Left lung (tissue), 10 donors: ENCODE results near the gene MBLAC2. TPM values are rescaled to one million over a fixed set of nuclear protein-coding genes. Genes with fewer than 3 reads are reported as not detected.

Experiments used
- ATAC-seq: fragments of 200-7000 bp; cut with Tn5 transposase; one replicate; pipeline ENCODE4 v1.9.1; 2020; ENCODE audit warnings: moderate library complexity
- DNase-seq, 4 donors: peaks; one replicate each; pipeline ENCODE4 v3.0.0-alpha.2; 2013 to 2020
- H3K27ac ChIP-seq, 2 donors: fragments of 200-600 bp; sonication (generic) in 1 of 2; one replicate each; pipeline versions ENCODE4 v1.5.0 to v1.8.0; 2020 to 2021
- H3K27me3 ChIP-seq, 2 donors: fragments of 200-600 bp; sonication (generic) in 1 of 2; one replicate each; pipeline versions ENCODE4 v1.5.0 to v1.8.0; 2020 to 2021
- H3K36me3 ChIP-seq, 2 donors: fragments of 200-600 bp; sonication (generic) in 1 of 2; one replicate each; pipeline versions ENCODE4 v1.5.0 to v1.8.0; 2020 to 2021
- H3K4me1 ChIP-seq, 2 donors: fragments of 200-600 bp; one replicate each; pipeline ENCODE4 v1.8.0; 2021
- H3K4me3 ChIP-seq, 2 donors: fragments of 200-600 bp; sonication (generic) in 1 of 2; one replicate each; pipeline versions ENCODE4 v1.5.0 to v1.8.0; 2020 to 2021; ENCODE audit warnings: mild to moderate bottlenecking in 1 of 2
- H3K9me3 ChIP-seq, 2 donors: fragments of 200-600 bp; sonication (generic) in 1 of 2; one replicate each; pipeline versions ENCODE4 v1.5.0 to v1.8.0; 2020 to 2021
- CTCF ChIP-seq, 2 donors: fragments of 200-600 bp; sonication (generic) in 1 of 2; IDR thresholded peaks; one replicate each; pipeline versions ENCODE4 v1.5.0 to v1.8.0; 2021; ENCODE audit warnings: antibody characterized with exemption in 2 of 2
- intact Hi-C, 2 donors: fragments of 100-400 bp; cut with DNase I; formaldehyde crosslinking; loops; one replicate each; pipeline versions ENCODE4 v1.11.2 to v1.14.2; 2022
- polyA plus RNA-seq, 6 donors: library from polyadenylated mRNA; unstranded; fragments of 120-200 nt; gene quantifications; one replicate each; pipeline ENCODE4 v1.2.1, GENCODE V29; 2013; ENCODE audit not compliant: insufficient read length in 6 of 6
- total RNA-seq, 2 donors: library from RNA; stranded (reverse); fragmentation: NEBNext Ultra II Directional; extraction: Animal tissue kit (Norgen Biotek cat#: 25700); gene quantifications; one replicate each; pipeline ENCODE4 v1.2.1, GENCODE V29; 2021
- donor health status: DM: no; HTN: yes; CAD: no.
- donor health status: DM: no; HTN: no; CAD: no.

Gene MBLAC2
- total and polyA plus RNA-seq, 8 donors = 3.8 to 10.0 (median 9.0) TPM

GRCh38 chr5:90418214-90418613 lies 56.4 kb downstream of the MBLAC2 start:
- TF ChIP-seq CTCF (IDR thresholded peaks at IDR 0.05) = no peak
- intact Hi-C loops = no loop called here
- no peak for ATAC-seq

GRCh38 chr5:90410178-90410762 lies 64.3 kb downstream of the MBLAC2 start:
- Histone ChIP-seq H3K27me3 (no peaks in the 10 kb centered on the region), H3K27ac (peak overlapping the region; percentile 86 to 94), H3K9me3 (no peaks in the 10 kb centered on the region), H3K4me3 (peak overlapping the region; percentile 42 to 83), H3K4me1 (peaks cover 8 to 18% of the 10 kb centered on the region in 2 donors), H3K36me3 (no peaks in the 10 kb centered on the region)
- intact Hi-C loops = no loop called here
- DNase-seq = no peak
- TF ChIP-seq CTCF (IDR thresholded peaks at IDR 0.05) = no peak
- peak; percentile 1 for ATAC-seq

More at GRCh38 chr5:90418214-90418613, 56.4 kb downstream of the MBLAC2 start:
- Histone ChIP-seq H3K9me3 (no peaks in the 10 kb centered on the region), H3K36me3 (no peaks in the 10 kb centered on the region), H3K27ac (no peak overlapping the region), H3K4me3 (no peak overlapping the region), H3K27me3 (no peaks in the 10 kb centered on the region), H3K4me1 (no peaks in the 10 kb centered on the region)
- DNase-seq = no peak

GRCh38 chr5:90409318-90410177 lies 65.0 kb downstream of the MBLAC2 start, which contains the start of gene CETN3:
CETN3 (minus strand) TSS chr5:90409756; CDS start chr5:90409661, 95 bp downstream.
- H3K4me3 ChIP-seq = peak within 1 kb of the TSS; percentile 69 to 83
- peak within 1 kb of the TSS; percentile 94 for H3K27ac ChIP-seq
- H3K36me3 ChIP-seq = no peaks in the 10 kb centered on the region
- TF ChIP-seq CTCF (IDR thresholded peaks at IDR 0.05) = no peak
- H3K9me3 ChIP-seq = no peaks in the 10 kb centered on the region
- intact Hi-C loops = no loop called here
- peak; percentile 93 to 97 (median 94) for DNase-seq
- no peaks in the 10 kb centered on the region for H3K27me3 ChIP-seq
- H3K4me1 ChIP-seq = peaks cover 8 to 18% of the 10 kb centered on the region in 2 donors
- peak; percentile 96 for ATAC-seq

GRCh38 chr5:90408571-90409317 lies 65.8 kb downstream of the MBLAC2 start:
- intact Hi-C loops = no loop called here
- DNase-seq = peak in 2 of 4 donors; percentile 11 to 50
- TF ChIP-seq CTCF (IDR thresholded peaks at IDR 0.05) = no peak
- Histone ChIP-seq H3K36me3 (peaks cover 0 to 5% of the 10 kb centered on the region in 2 donors), H3K4me1 (peaks cover 8 to 18% of the 10 kb centered on the region in 2 donors), H3K27me3 (no peaks in the 10 kb centered on the region), H3K27ac (peak overlapping the region; percentile 94), H3K4me3 (peak overlapping the region; percentile 69 to 83), H3K9me3 (no peaks in the 10 kb centered on the region)
- ATAC-seq = peak; percentile 2

Other genes with a start within 250 kb of the MBLAC2 start
- gene CETN3, start 65.0 kb downstream of the MBLAC2 start, total RNA-seq = 10 to 100 TPM; 22.1 to 24.8 TPM
- gene CETN3, start 65.0 kb downstream of the MBLAC2 start, polyA plus RNA-seq = 10 to 100 TPM; 77.7 to 93.5 (median 84.6) TPM
- 1 to 10 TPM; 2.0 to 2.6 TPM for gene POLR3G, start 93 bp upstream of the MBLAC2 start, total RNA-seq
- 1 to 10 TPM; 3.4 to 4.5 (median 3.9) TPM for gene POLR3G, start 93 bp upstream of the MBLAC2 start, polyA plus RNA-seq
- gene LYSMD3, start 54.8 kb upstream of the MBLAC2 start, total RNA-seq = 10 to 100 TPM; 24.6 to 28.6 TPM
- 10 to 100 TPM; 27.9 to 31.3 (median 30.1) TPM for gene LYSMD3, start 54.8 kb upstream of the MBLAC2 start, polyA plus RNA-seq
- gene ADGRV1, start 84.0 kb upstream of the MBLAC2 start, total RNA-seq = 10 to 100 TPM; 35.4 to 36.4 TPM
- 10 to 100 TPM; 12.5 to 19.1 (median 15.3) TPM for gene ADGRV1, start 84.0 kb upstream of the MBLAC2 start, polyA plus RNA-seq